Heart left ventricle (tissue), 16 donors: ENCODE data around the gene GYS1. TPM values are rescaled to one million over a fixed set of nuclear protein-coding genes. Genes with fewer than 3 reads are reported as not detected.

Experiments used
- ATAC-seq, 4 donors: fragments of 200-7000 bp; cut with Tn5 transposase; one replicate each; pipeline ENCODE4 v1.9.1; 2020 to 2022; ENCODE audit warnings: moderate library complexity in 4 of 4, mild to moderate bottlenecking in 3 of 4, moderate number of reproducible peaks in 1 of 4
- DNase-seq, 5 donors: peaks; one replicate each; pipeline ENCODE4 v3.0.0-alpha.2; 2020
- H3K27ac ChIP-seq, 12 donors: fragments of 200-600 bp; sonication (generic) in 4 of 12; one replicate each; pipeline versions ENCODE4 v1.5.0 to v1.8.0; 2016 to 2022; ENCODE audit warnings: mild to moderate bottlenecking in 2 of 12
- H3K27me3 ChIP-seq, 9 donors: fragments of 200-600 bp; sonication (generic) in 2 of 9; one replicate each; pipeline versions ENCODE4 v1.5.1 to v1.8.0; 2016 to 2022; ENCODE audit warnings: mild to moderate bottlenecking in 3 of 9
- H3K36me3 ChIP-seq, 9 donors: fragments of 200-600 bp; sonication (generic) in 2 of 9; one replicate each; pipeline versions ENCODE4 v1.5.0 to v1.8.0; 2018 to 2022; ENCODE audit warnings: mild to moderate bottlenecking in 2 of 9
- H3K4me1 ChIP-seq, 12 donors: fragments of 200-600 bp; sonication (generic) in 4 of 12; one replicate each; pipeline versions ENCODE4 v1.5.0 to v1.8.0; 2016 to 2022; ENCODE audit warnings: mild to moderate bottlenecking in 3 of 12
- H3K4me3 ChIP-seq, 12 donors: fragments of 200-600 bp; sonication (generic) in 4 of 12; one replicate each; pipeline versions ENCODE4 v1.5.0 to v1.8.0; 2017 to 2022; ENCODE audit warnings: mild to moderate bottlenecking in 9 of 12, moderate library complexity in 4 of 12
- H3K9me3 ChIP-seq, 12 donors: fragments of 200-600 bp; sonication (generic) in 4 of 12; one replicate each; pipeline versions ENCODE4 v1.5.0 to v1.8.0; 2016 to 2022; ENCODE audit warnings: mild to moderate bottlenecking in 1 of 12
- POLR2A ChIP-seq, 2 donors: fragments of 450-650 bp; IDR thresholded peaks; one replicate each; pipeline ENCODE4 v1.6.1; 2017; ENCODE audit warnings: antibody characterized with exemption in 2 of 2, mild to moderate bottlenecking in 2 of 2, moderate library complexity in 2 of 2
- WGBS, 4 donors: extraction: QIAGEN DNeasy Blood & Tissue Kit in 2 of 4; methylation state at CpG; one replicate each; pipeline versions ENCODE4 v1.1.5 to v1.1.7; 2013 to 2018; 5-methylcytosine and 5-hydroxymethylcytosine counted together
- intact Hi-C, 10 donors: fragments of 100-400 bp; cut with DNase I; formaldehyde crosslinking; loops; one replicate each; pipeline versions ENCODE4 v1.11.1 to v1.14.2; 2022
- polyA plus RNA-seq, 2 donors: library from polyadenylated mRNA; stranded (reverse); fragments of 200-250 nt; gene quantifications; one replicate each; pipeline ENCODE4 v1.2.3, GENCODE V29; 2013
- total RNA-seq, 9 donors: library from RNA; depleted of rRNA in 2 of 9; stranded (reverse); fragments of >200 nt in 2 of 9; fragmentation: NEBNext Ultra II Directional in 3 of 9; extraction: Animal tissue kit (Norgen Biotek cat#: 25700) in 3 of 9; gene quantifications; one replicate each; pipeline versions ENCODE4 v1.1.0 to v1.2.4, GENCODE V29; 2016 to 2023
- TF ChIP-seq, protein P1 (sequence below), 12 donors: fragments of 200-600 bp; sonication (generic) in 4 of 12; IDR thresholded peaks; one replicate each; pipeline versions ENCODE4 v1.5.0 to v1.8.0; 2018 to 2022; ENCODE audit warnings: antibody characterized with exemption in 12 of 12, mild to moderate bottlenecking in 5 of 12
- donor health status: ischemic (EF 13 %, LVEDD 7.1; RV severe dilation, severe dysfunction).
- donor health status: healthy with polysubstance abuse.
- donor health status: DM: no; HTN: yes; CAD: no.
- donor health status: DM: no; HTN: no; CAD: no.
- donor health status: ischemic (EF 25% LVEDD 6.9; RV normal size, moderate dysfunction).
- donor health status: ischemic (EF 25% LVEDD 5.7; RV mildly dilated, moderate dysfunction).
- donor health status: healthy.
- donor health status: DM: yes; HTN: yes; CAD: no.
- donor health status: ischemic (EF 35%, LVEDD 5.7; RV mildly dilated, moderate dysfunction).
- donor health status: nonischemic (EF 11% LVEDD 7.7; RV severe dilation, severe dysfunction).
- donor health status: DM: yes; HTN: yes; CAD: no.
- donor health status: PGD.
- donor health status: ischemic (EF 29% LVEDD 5.4; RV normal size, mild dysfunction).
- donor health status: nonischemic (EF 23%, LVEDD 6.1; RV moderate dilation, normal function).

The GYS1 gene
- total and polyA plus RNA-seq, 11 donors, result 114 to 264 (median 170) TPM

DNA sequence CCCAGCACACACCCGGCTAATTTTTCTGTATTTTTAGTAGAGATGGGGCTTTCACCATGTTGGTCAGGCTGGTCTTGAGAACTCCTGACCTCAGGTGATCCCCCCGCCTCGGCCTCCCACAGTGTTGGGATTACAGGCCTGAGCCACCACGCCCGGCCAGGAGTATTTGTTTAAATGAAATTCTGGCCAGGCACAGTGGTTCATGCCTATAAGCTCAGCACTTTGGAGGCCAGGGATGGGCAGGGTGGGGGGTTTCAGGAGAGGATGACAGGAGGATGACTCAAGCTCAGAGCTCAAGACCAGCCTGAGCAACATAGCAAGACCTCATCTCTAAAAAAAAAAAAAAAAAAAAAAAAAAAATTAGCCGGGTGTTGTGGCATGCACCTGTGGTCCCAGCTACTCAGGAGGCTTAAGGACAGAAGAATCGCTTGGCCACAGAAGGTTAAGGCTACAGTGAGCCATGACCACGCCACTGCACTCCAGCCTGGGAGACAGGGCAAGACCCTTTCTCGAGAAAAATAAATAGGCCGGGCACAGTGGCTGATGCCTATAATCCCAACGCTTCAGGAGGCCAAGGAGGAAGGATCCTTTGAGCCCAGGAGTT, 67.8 kb downstream of the GYS1 start:
- Histone ChIP-seq H3K27ac (no peak overlapping the region), H3K9me3 (no peaks in the 10 kb centered on the region), H3K4me3 (no peak overlapping the region), H3K36me3 (peaks cover 0 to 29% (median 26%) of the 10 kb centered on the region in 9 donors), H3K4me1 (peaks cover 0 to 10% (median 6%) of the 10 kb centered on the region in 12 donors), H3K27me3 (no peaks in the 10 kb centered on the region)
- intact Hi-C loops, result no loop called here
- DNase-seq (no peak), ATAC-seq (peak in 1 of 4 donors; percentile 10)
- WGBS, 4 donors, result 87 to 93% (median 90%) methylated on average over 11 of the region's 11 CpGs
- TF ChIP-seq, protein P1, sequence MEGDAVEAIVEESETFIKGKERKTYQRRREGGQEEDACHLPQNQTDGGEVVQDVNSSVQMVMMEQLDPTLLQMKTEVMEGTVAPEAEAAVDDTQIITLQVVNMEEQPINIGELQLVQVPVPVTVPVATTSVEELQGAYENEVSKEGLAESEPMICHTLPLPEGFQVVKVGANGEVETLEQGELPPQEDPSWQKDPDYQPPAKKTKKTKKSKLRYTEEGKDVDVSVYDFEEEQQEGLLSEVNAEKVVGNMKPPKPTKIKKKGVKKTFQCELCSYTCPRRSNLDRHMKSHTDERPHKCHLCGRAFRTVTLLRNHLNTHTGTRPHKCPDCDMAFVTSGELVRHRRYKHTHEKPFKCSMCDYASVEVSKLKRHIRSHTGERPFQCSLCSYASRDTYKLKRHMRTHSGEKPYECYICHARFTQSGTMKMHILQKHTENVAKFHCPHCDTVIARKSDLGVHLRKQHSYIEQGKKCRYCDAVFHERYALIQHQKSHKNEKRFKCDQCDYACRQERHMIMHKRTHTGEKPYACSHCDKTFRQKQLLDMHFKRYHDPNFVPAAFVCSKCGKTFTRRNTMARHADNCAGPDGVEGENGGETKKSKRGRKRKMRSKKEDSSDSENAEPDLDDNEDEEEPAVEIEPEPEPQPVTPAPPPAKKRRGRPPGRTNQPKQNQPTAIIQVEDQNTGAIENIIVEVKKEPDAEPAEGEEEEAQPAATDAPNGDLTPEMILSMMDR (IDR thresholded peaks at IDR 0.05), result no peak
- TF ChIP-seq POLR2A (IDR thresholded peaks at IDR 0.05), result no peak

GRCh38 chr19:48922548-48923490, 70.3 kb downstream of the GYS1 start:
- no peaks in the 10 kb centered on the region for H3K9me3 ChIP-seq
- DNase-seq, result no peak
- H3K4me1 ChIP-seq, result peaks cover 0 to 10% (median 6%) of the 10 kb centered on the region in 12 donors
- H3K27ac ChIP-seq, result no peak overlapping the region
- intact Hi-C loops, result no loop called here
- 82 to 91% (median 87%) methylated on average over 16 to 18 of the region's 18 CpGs for WGBS, 4 donors
- H3K36me3 ChIP-seq, result peaks cover 0 to 55% (median 49%) of the 10 kb centered on the region in 9 donors
- H3K27me3 ChIP-seq, result no peaks in the 10 kb centered on the region
- no peak for TF ChIP-seq POLR2A (IDR thresholded peaks at IDR 0.05)
- TF ChIP-seq, protein P1 (IDR thresholded peaks at IDR 0.05), result no peak
- H3K4me3 ChIP-seq, result no peak overlapping the region
- ATAC-seq, result peak in 2 of 4 donors; percentile 1 to 10

- Histone ChIP-seq H3K9me3 (no peaks in the 10 kb centered on the region), H3K36me3 (peaks cover 0 to 64% (median 56%) of the 10 kb centered on the region in 9 donors), H3K4me3 (no peak overlapping the region), H3K27me3 (no peaks in the 10 kb centered on the region), H3K27ac (no peak overlapping the region), H3K4me1 (peaks cover 0 to 5% (median 1%) of the 10 kb centered on the region in 12 donors)
- intact Hi-C loops, result no loop called here
- 77 to 94% (median 91%) methylated on average over 5 to 12 of the region's 12 CpGs for WGBS, 4 donors
- TF ChIP-seq, protein P1 (IDR thresholded peaks at IDR 0.05), result no peak
- no peak for TF ChIP-seq POLR2A (IDR thresholded peaks at IDR 0.05)
- DNase-seq (no peak), ATAC-seq (no peak)
Observed at GRCh38 chr19:48921721-48922500, 71.2 kb downstream of the GYS1 start.
